IPS-18a (cell line): Measurements from ENCODE around the gene IL1A.
A peak's percentile ranks its signal among the peaks of the same experiment; 100 is the strongest.
"Not testable (repeated sequence)": the region's sequence is repeated elsewhere in the genome, so short reads cannot be mapped to it uniquely, and the experiment has no call there.

Source experiments
- H3K27ac ChIP-seq: one replicate; pipeline ENCODE4 v1.5.1; 2013; ENCODE audit warnings: low read length
- H3K27me3 ChIP-seq: one replicate; pipeline ENCODE4 v1.6.1; 2013; ENCODE audit warnings: mild to moderate bottlenecking, low read length; ENCODE audit not compliant: control insufficient read depth, insufficient read depth
- H3K36me3 ChIP-seq: one replicate; pipeline ENCODE4 v1.6.1; 2013; ENCODE audit warnings: low read depth, low read length; ENCODE audit not compliant: control insufficient read depth
- H3K4me1 ChIP-seq: one replicate; pipeline ENCODE4 v1.6.1; 2013; ENCODE audit warnings: low read depth, low read length; ENCODE audit not compliant: control insufficient read depth
- H3K4me3 ChIP-seq: one replicate; pipeline ENCODE4 v1.5.1; 2013; ENCODE audit warnings: low read length
- H3K9ac ChIP-seq: one replicate; pipeline ENCODE4 v1.6.1; 2013; ENCODE audit warnings: mild to moderate bottlenecking, low read length, moderate library complexity
- H3K9me3 ChIP-seq: one replicate; pipeline ENCODE4 v1.6.1; 2013; ENCODE audit warnings: low read depth, low read length; ENCODE audit not compliant: control insufficient read depth

The IL1A gene, protein sequence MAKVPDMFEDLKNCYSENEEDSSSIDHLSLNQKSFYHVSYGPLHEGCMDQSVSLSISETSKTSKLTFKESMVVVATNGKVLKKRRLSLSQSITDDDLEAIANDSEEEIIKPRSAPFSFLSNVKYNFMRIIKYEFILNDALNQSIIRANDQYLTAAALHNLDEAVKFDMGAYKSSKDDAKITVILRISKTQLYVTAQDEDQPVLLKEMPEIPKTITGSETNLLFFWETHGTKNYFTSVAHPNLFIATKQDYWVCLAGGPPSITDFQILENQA

DNA sequence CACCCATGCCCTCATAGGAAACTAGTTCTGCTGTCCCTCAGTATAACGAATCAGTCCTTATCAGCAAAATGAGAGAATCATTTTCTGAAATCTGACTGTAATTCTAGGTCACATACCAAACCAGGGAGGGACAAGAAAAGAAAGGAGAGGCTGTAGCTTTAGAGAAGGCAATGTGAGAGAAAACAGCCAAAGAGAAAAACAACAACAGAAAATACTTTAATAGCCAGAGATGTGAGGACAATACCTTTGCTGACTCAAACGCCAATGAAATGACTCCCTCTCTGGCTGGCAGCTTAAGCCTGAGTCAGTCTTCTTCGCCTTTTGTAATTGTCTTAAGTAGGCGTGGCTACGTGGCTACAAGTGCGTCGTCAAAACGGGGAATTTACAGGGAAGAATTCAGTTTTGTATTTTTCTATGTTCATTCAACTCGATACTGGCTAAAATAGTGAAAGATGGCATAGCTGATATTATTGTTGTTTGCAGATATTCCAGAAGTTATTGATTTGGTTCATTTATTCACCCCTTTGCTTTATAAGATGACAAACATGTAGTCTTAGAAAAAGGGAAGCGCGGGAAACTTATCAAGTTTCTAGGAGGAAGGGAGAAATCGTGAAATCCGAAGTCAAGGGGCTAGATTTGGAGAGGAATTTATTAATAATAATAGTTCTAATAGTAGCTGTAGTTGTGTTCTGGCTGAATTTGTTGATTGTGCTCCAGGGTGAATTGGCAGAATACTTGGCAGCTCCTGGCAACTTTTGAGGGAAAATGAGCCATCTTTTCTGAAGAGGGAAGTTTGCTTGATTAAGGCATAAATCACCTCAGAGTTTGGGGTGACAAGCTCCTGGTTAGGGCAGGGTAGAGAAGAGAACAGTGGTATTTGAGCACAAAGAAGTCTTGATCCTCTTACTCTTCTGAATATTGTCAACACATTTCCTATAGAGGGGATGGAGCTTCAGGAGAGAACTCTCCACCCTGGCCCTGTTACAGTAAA is at the start of gene IL1A:
Gene IL1A (minus strand): TSS at position 295 of the 991 bp plus-strand sequence. CDS start 723 bp downstream, outside the sequence.
- peaks cover 26% of the 10 kb centered on the region for H3K4me1 ChIP-seq
- H3K27me3 ChIP-seq: no peaks in the 10 kb centered on the region
- H3K9ac ChIP-seq: no peak within 1 kb of the TSS
- H3K27ac ChIP-seq: no peak within 1 kb of the TSS
- H3K4me3 ChIP-seq: peak within 1 kb of the TSS; percentile 29
- no peaks in the 10 kb centered on the region for H3K36me3 ChIP-seq
- no peaks in the 10 kb centered on the region for H3K9me3 ChIP-seq

DNA sequence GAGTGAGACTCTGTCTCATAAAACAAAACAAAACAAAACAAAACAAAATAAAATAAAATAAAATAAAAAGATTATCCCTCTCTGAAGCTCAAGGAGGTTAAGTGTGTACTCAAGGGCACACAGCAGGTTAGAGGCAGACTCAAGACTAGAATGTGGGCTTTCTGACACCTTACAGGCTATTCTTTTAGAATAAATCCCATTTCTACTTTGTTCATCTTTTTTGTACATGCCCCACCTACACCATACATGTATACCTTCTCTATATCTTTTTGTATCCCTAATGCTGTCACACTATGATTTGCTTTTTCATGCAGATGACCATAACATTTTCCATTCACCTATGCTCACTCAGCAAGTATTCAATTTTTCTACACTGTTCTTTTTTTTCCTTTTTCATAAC is 49.7 kb upstream of the IL1A start:
- Histone ChIP-seq H3K4me1 (peaks cover 3% of the 10 kb centered on the region), H3K9me3 (no peaks in the 10 kb centered on the region), H3K4me3 (no peak overlapping the region), H3K27me3 (no peaks in the 10 kb centered on the region), H3K36me3 (no peaks in the 10 kb centered on the region), H3K27ac (no peak overlapping the region), H3K9ac (no peak overlapping the region)

DNA sequence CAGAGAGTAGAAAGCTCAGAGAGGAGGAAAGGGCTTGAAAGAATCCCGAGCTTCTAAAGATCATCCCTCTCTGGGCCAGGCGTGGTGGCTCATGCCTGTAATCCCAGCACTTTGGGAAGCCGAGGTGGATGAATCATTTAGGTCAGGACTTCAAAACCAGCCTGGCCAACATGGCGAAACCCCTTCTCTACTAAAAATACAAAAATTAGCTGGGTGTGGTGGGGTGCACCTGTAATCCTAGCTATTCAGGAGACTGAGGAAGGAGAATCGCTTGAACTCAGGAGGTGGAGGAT is 49.3 kb upstream of the IL1A start:
- H3K4me3 ChIP-seq, H3K9ac ChIP-seq, H3K36me3 ChIP-seq, H3K27ac ChIP-seq, H3K4me1 ChIP-seq, H3K9me3 ChIP-seq, H3K27me3 ChIP-seq: not testable (repeated sequence)

DNA sequence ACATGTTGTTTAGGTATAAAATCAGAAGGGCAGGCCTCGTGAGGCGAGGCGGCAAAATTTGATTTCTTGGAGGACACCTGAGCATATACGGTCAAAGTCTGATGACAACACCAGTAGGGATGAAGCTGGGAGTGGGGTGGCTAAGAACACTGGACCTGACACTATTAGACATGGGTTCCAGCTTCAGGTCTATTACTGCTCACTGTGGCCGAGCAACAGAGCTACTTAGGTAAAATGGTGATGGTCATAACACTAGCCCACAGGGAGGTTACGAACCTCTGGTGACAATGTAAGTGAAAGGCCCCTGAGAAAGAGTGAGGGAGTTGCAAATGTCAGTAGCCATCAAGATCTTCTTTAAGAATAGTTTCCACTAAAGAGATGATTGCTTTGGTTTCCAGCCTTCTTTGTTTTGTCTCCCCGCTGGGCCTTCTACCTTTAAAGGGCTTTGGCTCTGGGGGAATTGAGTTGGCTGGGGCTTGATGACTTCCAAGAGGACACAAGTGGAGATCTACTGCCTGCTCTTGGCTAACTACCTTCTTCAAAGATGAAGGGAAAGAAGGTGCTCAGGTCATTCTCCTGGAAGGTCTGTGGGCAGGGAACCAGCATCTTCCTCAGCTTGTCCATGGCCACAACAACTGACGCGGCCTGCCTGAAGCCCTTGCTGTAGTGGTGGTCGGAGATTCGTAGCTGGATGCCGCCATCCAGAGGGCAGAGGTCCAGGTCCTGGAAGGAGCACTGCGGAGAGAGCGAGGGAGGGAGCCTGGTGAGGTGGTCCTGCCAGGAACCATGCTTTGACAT is 48.7 kb upstream of the IL1A start:
- no peaks in the 10 kb centered on the region for H3K9me3 ChIP-seq
- no peaks in the 10 kb centered on the region for H3K36me3 ChIP-seq
- no peak overlapping the region for H3K9ac ChIP-seq
- no peaks in the 10 kb centered on the region for H3K27me3 ChIP-seq
- no peak overlapping the region for H3K4me3 ChIP-seq
- H3K27ac ChIP-seq: no peak overlapping the region
- no peaks in the 10 kb centered on the region for H3K4me1 ChIP-seq

DNA sequence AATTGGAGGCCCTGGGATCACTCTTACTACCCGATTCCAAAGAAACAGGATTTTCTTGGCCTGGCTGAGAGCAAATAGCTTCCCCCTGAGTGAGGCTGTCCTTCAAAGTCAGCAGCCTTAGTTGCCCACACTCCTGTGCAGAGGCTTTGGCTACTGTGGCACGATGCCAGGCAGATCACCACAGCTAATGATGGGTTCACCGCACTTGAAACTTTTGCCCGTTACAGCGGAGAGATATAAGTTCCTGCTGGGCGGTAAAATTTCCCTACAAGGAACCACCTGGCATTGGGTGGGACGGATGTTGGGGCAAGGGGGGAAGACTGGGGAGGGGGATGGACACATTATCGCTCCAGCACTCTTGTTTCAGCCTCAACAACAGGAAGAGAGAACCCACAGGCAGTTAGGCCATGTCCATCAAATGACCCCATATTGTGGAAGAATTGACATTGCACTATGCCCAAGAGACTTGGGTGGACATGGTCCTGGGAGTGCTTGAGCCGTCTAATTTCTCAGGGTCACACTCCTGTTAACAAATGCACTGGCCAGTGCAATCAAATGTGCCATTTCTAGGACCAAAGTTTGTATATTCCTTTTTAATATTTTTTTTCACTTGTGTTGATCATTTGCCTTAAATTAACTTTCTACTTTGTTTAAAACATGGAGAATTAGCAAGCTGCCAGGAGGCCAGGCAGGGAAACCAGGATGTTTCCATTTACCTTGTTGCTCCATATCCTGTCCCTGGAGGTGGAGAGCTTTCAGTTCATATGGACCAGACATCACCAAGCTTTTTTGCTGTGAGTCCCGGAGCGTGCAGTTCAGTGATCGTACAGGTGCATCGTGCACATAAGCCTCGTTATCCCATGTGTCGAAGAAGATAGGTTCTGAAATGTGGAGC is 47.9 kb upstream of the IL1A start:
- no peaks in the 10 kb centered on the region for H3K27me3 ChIP-seq
- no peak overlapping the region for H3K4me3 ChIP-seq
- H3K4me1 ChIP-seq: no peaks in the 10 kb centered on the region
- H3K27ac ChIP-seq: no peak overlapping the region
- no peaks in the 10 kb centered on the region for H3K9me3 ChIP-seq
- H3K9ac ChIP-seq: no peak overlapping the region
- H3K36me3 ChIP-seq: no peaks in the 10 kb centered on the region

DNA sequence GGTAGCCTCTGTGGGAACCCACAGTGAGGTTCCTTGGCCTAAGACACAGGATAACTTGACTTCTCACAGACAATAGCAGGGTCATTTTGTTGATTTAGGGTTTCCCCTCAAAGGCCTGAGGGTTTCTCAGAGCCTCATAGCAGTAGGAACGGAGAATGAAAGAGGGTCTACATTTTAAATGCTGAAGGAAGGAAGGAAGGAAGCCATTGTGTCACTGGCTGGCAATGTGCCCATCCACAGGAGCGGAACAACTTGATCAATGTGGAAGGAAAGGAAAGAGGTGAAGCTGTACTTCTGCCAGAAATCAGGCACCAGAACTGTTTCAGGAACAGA is 47.2 kb upstream of the IL1A start:
- Histone ChIP-seq H3K36me3 (no peaks in the 10 kb centered on the region), H3K4me3 (no peak overlapping the region), H3K27me3 (no peaks in the 10 kb centered on the region), H3K27ac (no peak overlapping the region), H3K9me3 (no peaks in the 10 kb centered on the region), H3K4me1 (no peaks in the 10 kb centered on the region), H3K9ac (no peak overlapping the region)

DNA sequence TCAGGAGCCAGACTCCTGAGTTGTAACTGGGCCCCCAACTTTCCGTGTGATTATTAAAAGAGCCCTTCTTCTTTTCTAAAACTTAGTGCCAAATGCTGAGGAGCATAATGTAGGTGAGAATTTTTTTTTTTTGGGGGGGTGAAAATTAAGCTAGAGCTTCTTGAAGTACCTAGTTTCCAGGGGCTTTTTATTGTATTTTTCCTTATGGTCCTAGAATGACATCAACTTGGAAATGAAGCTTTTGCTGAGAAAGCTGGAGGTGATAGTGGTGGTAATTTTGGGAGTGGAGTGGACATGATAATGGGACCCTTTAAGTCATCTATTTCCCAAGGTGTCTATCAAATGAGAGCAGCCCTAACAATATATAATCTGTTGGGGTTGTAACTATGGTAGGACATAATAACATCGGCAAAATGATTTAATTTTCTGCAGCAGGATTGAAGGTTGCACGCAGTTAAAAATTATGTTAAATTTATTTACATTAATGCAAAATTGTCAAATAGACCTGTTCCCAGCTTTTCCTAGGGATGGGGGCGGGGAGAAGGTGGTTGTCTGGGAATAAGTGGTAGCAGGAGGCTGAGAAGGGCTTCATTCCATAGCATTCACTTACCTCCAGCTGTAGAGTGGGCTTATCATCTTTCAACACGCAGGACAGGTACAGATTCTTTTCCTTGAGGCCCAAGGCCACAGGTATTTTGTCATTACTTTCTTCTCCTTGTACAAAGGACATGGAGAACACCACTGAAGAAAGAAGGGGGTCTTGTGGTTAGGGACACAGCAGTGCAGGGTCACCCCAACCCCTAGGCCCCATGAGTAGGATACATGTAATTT is 46.6 kb upstream of the IL1A start:
- Histone ChIP-seq H3K27me3 (no peaks in the 10 kb centered on the region), H3K27ac (no peak overlapping the region), H3K4me3 (no peak overlapping the region), H3K4me1 (no peaks in the 10 kb centered on the region), H3K36me3 (no peaks in the 10 kb centered on the region), H3K9ac (no peak overlapping the region), H3K9me3 (no peaks in the 10 kb centered on the region)

DNA sequence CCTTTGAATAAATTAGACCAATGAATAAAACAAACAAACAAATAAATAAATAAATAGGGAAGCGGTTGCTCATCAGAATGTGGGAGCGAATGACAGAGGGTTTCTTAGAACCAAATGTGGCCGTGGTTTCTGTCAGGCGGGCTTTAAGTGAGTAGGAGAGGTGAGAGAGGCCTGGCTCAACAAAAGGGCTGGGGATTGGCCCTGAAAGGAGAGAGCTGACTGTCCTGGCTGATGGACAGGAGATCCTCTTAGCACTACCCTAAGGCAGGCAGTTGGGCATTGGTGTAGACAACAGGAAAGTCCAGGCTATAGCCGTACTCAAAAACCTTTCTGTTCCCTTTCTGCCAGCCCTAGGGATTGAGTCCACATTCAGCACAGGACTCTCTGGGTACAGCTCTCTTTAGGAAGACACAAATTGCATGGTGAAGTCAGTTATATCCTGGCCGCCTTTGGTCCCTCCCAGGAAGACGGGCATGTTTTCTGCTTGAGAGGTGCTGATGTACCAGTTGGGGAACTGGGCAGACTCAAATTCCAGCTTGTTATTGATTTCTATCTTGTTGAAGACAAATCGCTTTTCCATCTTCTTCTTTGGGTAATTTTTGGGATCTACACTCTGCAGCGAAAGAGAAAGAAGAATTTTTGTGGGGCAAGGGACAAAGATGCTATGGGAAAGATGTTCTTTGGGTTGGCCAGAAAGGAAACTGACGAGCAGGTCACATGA is 45.8 kb upstream of the IL1A start:
- Histone ChIP-seq H3K4me1 (no peaks in the 10 kb centered on the region), H3K36me3 (no peaks in the 10 kb centered on the region), H3K27ac (no peak overlapping the region), H3K9me3 (no peaks in the 10 kb centered on the region), H3K27me3 (no peaks in the 10 kb centered on the region), H3K9ac (no peak overlapping the region), H3K4me3 (no peak overlapping the region)

DNA sequence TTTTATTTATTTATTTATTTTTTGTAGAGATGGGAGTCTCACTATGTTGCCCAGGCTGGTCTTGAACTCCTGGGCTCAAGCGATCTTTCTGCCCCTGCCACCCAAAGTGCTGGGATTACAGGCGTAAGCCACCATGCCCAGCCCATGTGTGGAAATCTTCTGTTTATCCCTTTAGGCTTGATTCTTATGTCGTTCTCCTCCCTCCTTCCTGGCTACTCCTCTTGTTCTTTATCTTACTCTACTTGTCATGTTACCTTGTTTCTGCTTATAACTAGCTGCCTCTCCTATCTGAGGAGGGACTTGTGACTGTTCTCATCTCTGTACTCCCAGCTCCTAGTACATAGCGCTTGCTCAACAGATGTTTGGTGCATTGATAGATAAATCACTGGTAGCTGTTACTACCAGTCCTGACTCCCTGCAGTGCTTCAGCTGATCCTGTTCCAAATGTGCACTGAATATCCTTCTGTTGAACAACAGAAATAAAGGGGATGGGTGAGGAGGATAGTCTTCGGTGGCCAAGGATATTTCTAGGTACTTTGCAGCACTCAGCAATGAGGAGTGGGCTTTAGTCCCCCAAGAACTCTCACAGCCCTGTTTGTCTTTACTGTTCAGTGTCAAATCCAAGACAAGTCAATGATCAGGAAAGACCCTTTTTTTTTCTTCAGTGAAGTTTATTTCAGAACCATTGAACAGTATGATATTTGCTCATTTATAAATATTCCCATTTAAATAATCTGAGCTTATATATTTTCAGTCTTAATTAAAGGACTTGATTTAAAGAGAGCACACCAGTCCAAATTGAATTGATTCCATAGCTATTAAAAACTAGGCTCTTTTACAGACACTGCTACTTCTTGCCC is 45.0 kb upstream of the IL1A start:
- H3K27ac ChIP-seq: no peak overlapping the region
- H3K4me1 ChIP-seq: no peaks in the 10 kb centered on the region
- no peaks in the 10 kb centered on the region for H3K36me3 ChIP-seq

More for the DNA sequence above, 45.0 kb upstream of the IL1A start:
- no peak overlapping the region for H3K9ac ChIP-seq
- H3K9me3 ChIP-seq: no peaks in the 10 kb centered on the region
- H3K4me3 ChIP-seq: no peak overlapping the region
- no peaks in the 10 kb centered on the region for H3K27me3 ChIP-seq
